K562 (cell line): ENCODE measurements around the gene ANO8. TPM values are rescaled to one million over a fixed set of nuclear protein-coding genes. Genes with fewer than 3 reads are reported as not detected.

ENCODE experiments used
- ARID2 ChIP-seq: fragments of 450-650 bp; IDR thresholded peaks from 2 replicates; pipeline ENCODE4 v1.6.1; 2017; ENCODE audit warnings: antibody characterized with exemption, mild to moderate bottlenecking
- ARNT ChIP-seq, 2 experiments: fragments of 450-650 bp; IDR thresholded peaks; 2 replicates each; pipeline ENCODE4 v1.6.1; 2016; ENCODE audit warnings: mild to moderate bottlenecking in 1 of 2
- BDP1 ChIP-seq: IDR thresholded peaks from 3 replicates; pipeline ENCODE4 v1.6.1; 2011; ENCODE audit not compliant: insufficient read length, insufficient read depth
- CC2D1A ChIP-seq: fragments of 450-650 bp; IDR thresholded peaks from 2 replicates; pipeline ENCODE4 v1.6.1; 2017; ENCODE audit warnings: mild to moderate bottlenecking
- CUX1 ChIP-seq: fragments of 200-800 bp; sonication (Bioruptor generic); IDR thresholded peaks from 2 replicates; pipeline ENCODE4 v1.6.1; 2016; ENCODE audit warnings: missing genetic modification characterization, missing compliant biosample characterization
- DACH1 ChIP-seq: fragments of 450-650 bp; IDR thresholded peaks from 2 replicates; pipeline ENCODE4 v1.6.1; 2018; ENCODE audit not compliant: partially characterized antibody
- FUS ChIP-seq: fragments of 200-400 bp; formaldehyde crosslinking; optimal IDR thresholded peaks from 2 replicates; pipeline ENCODE3; 2017; ENCODE audit warnings: low read depth, low read length
- HBP1 ChIP-seq: fragments of 450-650 bp; formaldehyde crosslinking; IDR thresholded peaks from 2 replicates; pipeline ENCODE4 v1.4.0; 2022; ENCODE audit warnings: missing genetic modification characterization
- HDAC2 ChIP-seq: fragments of 450-650 bp; IDR thresholded peaks from 2 replicates; pipeline ENCODE4 v1.6.1; 2016; ENCODE audit warnings: mild to moderate bottlenecking
- HEY1 ChIP-seq: fragments of 250-450 bp; sonication (Bioruptor Pico); IDR thresholded peaks from 2 replicates; pipeline ENCODE4 v1.5.0; 2020; ENCODE audit warnings: mild to moderate bottlenecking, moderate library complexity, borderline replicate concordance
- ID3 ChIP-seq, 2 experiments: fragments of 250-450 bp in 1 of 2; fragments of 450-650 bp in 1 of 2; sonication (Bioruptor Pico) in 1 of 2; IDR thresholded peaks; 2 replicates each; pipeline versions ENCODE4 v1.6.1 to v1.8.0; 2016 to 2021; ENCODE audit warnings: mild to moderate bottlenecking in 2 of 2, moderate library complexity in 2 of 2, missing compliant biosample characterization in 1 of 2, missing genetic modification characterization in 1 of 2
- KAT8 ChIP-seq: fragments of 450-650 bp; IDR thresholded peaks from 2 replicates; pipeline ENCODE4 v1.6.1; 2016; ENCODE audit warnings: low read depth, mild to moderate bottlenecking
- MAZ ChIP-seq, 2 experiments: fragments of 450-650 bp in 1 of 2; sonication (generic) in 1 of 2; formaldehyde crosslinking; IDR thresholded peaks in 1 of 2; conservative IDR thresholded peaks in 1 of 2; 2 replicates each; pipeline versions ENCODE4 v1.4.0 to v1.5.0; 2020; ENCODE audit warnings: mild to moderate bottlenecking in 1 of 2, missing genetic modification reagents in 1 of 2
- MCM5 ChIP-seq: fragments of 450-650 bp; IDR thresholded peaks from 2 replicates; pipeline ENCODE4 v1.6.1; 2016; ENCODE audit warnings: low read depth
- MEF2D ChIP-seq: conservative IDR thresholded peaks from 2 replicates; pipeline ENCODE4 v1.6.1; 2016; ENCODE audit warnings: low read depth, missing genetic modification characterization, missing compliant biosample characterization
- MTA1 ChIP-seq: fragments of 450-650 bp; IDR thresholded peaks from 2 replicates; pipeline ENCODE4 v1.6.1; 2017; ENCODE audit warnings: borderline replicate concordance
- MYC ChIP-seq, 2 experiments: fragments of 250-450 bp in 1 of 2; sonication (Bioruptor Pico) in 1 of 2; IDR thresholded peaks; 2 replicates each; pipeline versions ENCODE4 v1.5.1 to v1.6.1; 2012 to 2021; ENCODE audit warnings: low read depth in 2 of 2, borderline replicate concordance in 1 of 2, improper control_type of control experiment in 1 of 2, low read length in 1 of 2, mild to moderate bottlenecking in 1 of 2, moderate library complexity in 1 of 2
- NRF1 ChIP-seq, 2 experiments: fragments of 450-650 bp; IDR thresholded peaks in 1 of 2; conservative IDR thresholded peaks in 1 of 2; 2 replicates each; pipeline ENCODE4 v1.6.1; 2014; ENCODE audit warnings: mild to moderate bottlenecking in 2 of 2
- SUPT5H ChIP-seq: fragments of 450-650 bp; IDR thresholded peaks from 2 replicates; pipeline ENCODE4 v1.6.1; 2016
- ZNF263 ChIP-seq: sonication (generic); formaldehyde crosslinking; IDR thresholded peaks from 2 replicates; pipeline ENCODE4 v1.8.0; 2022; ENCODE audit warnings: mild to moderate bottlenecking, missing genetic modification reagents, borderline replicate concordance
- ZNF282 ChIP-seq: sonication (generic); formaldehyde crosslinking; IDR thresholded peaks from 2 replicates; pipeline ENCODE4 v1.8.1; 2023; ENCODE audit warnings: missing genetic modification reagents
- ZNF696 ChIP-seq: fragments of 250-450 bp; sonication (Bioruptor Pico); conservative IDR thresholded peaks from 2 replicates; pipeline ENCODE4 v1.4.0; 2020; ENCODE audit warnings: mild to moderate bottlenecking, moderate library complexity
- ZSCAN32 ChIP-seq: fragments of 450-650 bp; formaldehyde crosslinking; IDR thresholded peaks from 2 replicates; pipeline ENCODE4 v1.4.0; 2020; ENCODE audit warnings: mild to moderate bottlenecking, moderate library complexity
- polyA plus RNA-seq, 8 experiments: library from polyadenylated mRNA; depleted of rRNA in 4 of 8; stranded (reverse) in 5 of 8; unstranded in 3 of 8; fragments of >200 nt; fragmentation: Nextera tagmentation in 2 of 8; fragmentation: Illumina TruSeq in 1 of 8; extraction: Ambion mirVana in 2 of 8; extraction: Trizol in 1 of 8; gene quantifications; 2 replicates each; pipeline versions ENCODE4 v1.2.1 to v1.2.3, GENCODE V29; 2011 to 2014; ENCODE audit warnings: inconsistent platforms in 1 of 8, missing spikeins in 1 of 8
- total RNA-seq, 7 experiments: library from RNA; depleted of rRNA in 6 of 7; stranded (reverse); fragments of >200 nt in 6 of 7; fragmentation: Illumina TruSeq in 2 of 7; extraction: Trizol in 2 of 7; gene quantifications; 2 replicates each; pipeline versions ENCODE4 v1.2.1 to v1.2.3, GENCODE V29; 2011 to 2021; ENCODE audit warnings: low replicate concordance in 1 of 7

Gene ANO8
- total and polyA plus RNA-seq, 9 of the 15 experiments (the other 6 are each of a cell fraction or from before 2014, with no cell fraction given) = 0.07 to 7.6 (median 2.3) TPM; not detected in 1

- TF ChIP-seq ID3 (CRISPR knock-in tag; IDR thresholded peaks at IDR 0.05) (no peak), ID3 (tag; IDR thresholded peaks at IDR 0.05) (peak; percentile 73; the same call in 1 of the 2 replicates), MAZ (CRISPR knock-in tag; conservative IDR thresholded peaks at IDR 0.05 in 1 of 2, IDR thresholded peaks at IDR 0.05 in 1 of 2) (no peak), HBP1 (CRISPR knock-in tag) (no peak), HEY1 (CRISPR knock-in tag) (no peak), HDAC2 (no peak; the same call in 1 of the 2 replicates), NRF1 (conservative IDR thresholded peaks at IDR 0.05 in 1 of 2, IDR thresholded peaks at IDR 0.05 in 1 of 2) (no peak), MTA1 (peak; percentile 79; the same call in 1 of the 2 replicates), ZSCAN32 (CRISPR knock-in tag) (no peak), MEF2D (0 out of 2 replicates have a peak, but pooled peaks have one; percentile 26), KAT8 (no peak), ZNF263 (no peak), ZNF282 (CRISPR knock-in tag) (no peak), ZNF696 (no peak), BDP1 (no peak), MCM5 (no peak), CUX1 (CRISPR knock-in tag) (no peak), ARID2 (no peak), SUPT5H (no peak), DACH1 (no peak), FUS (no peak), MYC (IDR thresholded peaks at IDR 0.05; ENCODE audit: low read depth, low read length) (no peak), MYC (CRISPR knock-in tag; IDR thresholded peaks at IDR 0.05; ENCODE audit: borderline replicate concordance, low read depth) (no peak), ARNT (IDR thresholded peaks at IDR 0.05) (0 out of 4 replicates have a peak, but pooled peaks of 1 of the 2 experiments have one; percentile 58), CC2D1A (no peak)
Observed at GRCh38 chr19:17351815-17352435, 17.3 kb upstream of the ANO8 start (continued).
